HepG2 (cell line): ENCODE data around the gene SAMD8. TPM values are rescaled to one million over a fixed set of nuclear protein-coding genes. Genes with fewer than 3 reads are reported as not detected.

ENCODE experiments used
- CCAR2 ChIP-seq: fragments of 200-400 bp; formaldehyde crosslinking; optimal IDR thresholded peaks from 2 replicates; pipeline ENCODE3; 2018; ENCODE audit warnings: low read depth, mild to moderate bottlenecking, low read length, moderate library complexity
- CHD2 ChIP-seq: IDR thresholded peaks from 2 replicates; pipeline ENCODE4 v1.6.1; 2011; ENCODE audit warnings: low read depth, low read length, improper control_type of control experiment
- ELK4 ChIP-seq: sonication (generic); formaldehyde crosslinking; IDR thresholded peaks from 2 replicates; pipeline ENCODE4 v1.9.0; 2021; ENCODE audit warnings: missing genetic modification reagents, borderline replicate concordance
- ETV5 ChIP-seq: IDR thresholded peaks from 2 replicates; pipeline ENCODE4 v1.6.1; 2018; ENCODE audit warnings: missing biosample characterization, missing genetic modification reagents, inconsistent platforms, borderline replicate concordance
- HIC2 ChIP-seq: sonication (generic); formaldehyde crosslinking; IDR thresholded peaks from 2 replicates; pipeline ENCODE4 v1.9.0; 2022; ENCODE audit warnings: low read depth, missing genetic modification reagents
- HNRNPLL ChIP-seq: fragments of 200-400 bp; formaldehyde crosslinking; IDR thresholded peaks from 2 replicates; pipeline ENCODE4 v1.6.1; 2017; ENCODE audit warnings: mild to moderate bottlenecking, low read depth, low read length; ENCODE audit not compliant: poor library complexity, severe bottlenecking
- MATR3 ChIP-seq: sonication (generic); formaldehyde crosslinking; IDR thresholded peaks from 2 replicates; pipeline ENCODE4 v1.4.0; 2020; ENCODE audit warnings: missing genetic modification reagents
- MLX ChIP-seq: IDR thresholded peaks from 2 replicates; pipeline ENCODE4 v1.6.1; 2016
- NCOA1 ChIP-seq: sonication (generic); formaldehyde crosslinking; IDR thresholded peaks from 2 replicates; pipeline ENCODE4 v1.9.0; 2021; ENCODE audit warnings: missing genetic modification reagents
- RFXAP ChIP-seq: sonication (generic); formaldehyde crosslinking; IDR thresholded peaks from 2 replicates; pipeline ENCODE4 v1.4.0; 2020; ENCODE audit warnings: missing genetic modification reagents, borderline replicate concordance
- RXRB ChIP-seq: IDR thresholded peaks from 2 replicates; pipeline ENCODE4 v1.6.1; 2016; ENCODE audit warnings: borderline replicate concordance, missing genetic modification reagents, missing compliant biosample characterization
- SMYD3 ChIP-seq: sonication (generic); formaldehyde crosslinking; IDR thresholded peaks from 2 replicates; pipeline ENCODE4 v1.8.1; 2023; ENCODE audit warnings: mild to moderate bottlenecking, missing genetic modification reagents
- TIGD3 ChIP-seq: sonication (generic); formaldehyde crosslinking; IDR thresholded peaks from 2 replicates; pipeline ENCODE4 v1.5.1; 2020; ENCODE audit warnings: mild to moderate bottlenecking, missing genetic modification reagents, borderline replicate concordance
- TP53 ChIP-seq: sonication (generic); formaldehyde crosslinking; conservative IDR thresholded peaks from 2 replicates; pipeline ENCODE4 v1.4.0; 2020; ENCODE audit warnings: missing genetic modification reagents
- XBP1 ChIP-seq: sonication (generic); formaldehyde crosslinking; IDR thresholded peaks from 2 replicates; pipeline ENCODE4 v1.5.0; 2020; ENCODE audit warnings: missing genetic modification reagents
- ZBTB25 ChIP-seq: IDR thresholded peaks from 2 replicates; pipeline ENCODE4 v1.6.1; 2018; ENCODE audit warnings: missing genetic modification reagents
- ZBTB8A ChIP-seq: sonication (generic); formaldehyde crosslinking; IDR thresholded peaks from 2 replicates; pipeline ENCODE4 v1.4.0; 2020; ENCODE audit warnings: mild to moderate bottlenecking, low read depth, missing genetic modification reagents, borderline replicate concordance
- ZC3H4 ChIP-seq: sonication (generic); formaldehyde crosslinking; IDR thresholded peaks from 2 replicates; pipeline ENCODE4 v1.4.0; 2020; ENCODE audit warnings: missing genetic modification reagents, borderline replicate concordance
- ZNF326 ChIP-seq: sonication (generic); formaldehyde crosslinking; IDR thresholded peaks from 2 replicates; pipeline ENCODE4 v1.4.0; 2020; ENCODE audit warnings: missing genetic modification reagents, borderline replicate concordance
- ZNF362 ChIP-seq: sonication (generic); formaldehyde crosslinking; IDR thresholded peaks from 2 replicates; pipeline ENCODE4 v1.4.0; 2020; ENCODE audit warnings: missing genetic modification reagents, mild to moderate bottlenecking, borderline replicate concordance
- ZNF414 ChIP-seq: sonication (generic); formaldehyde crosslinking; IDR thresholded peaks from 2 replicates; pipeline ENCODE4 v1.5.0; 2020; ENCODE audit warnings: missing genetic modification reagents
- ZNF761 ChIP-seq: sonication (generic); formaldehyde crosslinking; conservative IDR thresholded peaks from 2 replicates; pipeline ENCODE4 v1.4.0; 2020; ENCODE audit warnings: mild to moderate bottlenecking, missing genetic modification reagents
- ZSCAN30 ChIP-seq: sonication (generic); formaldehyde crosslinking; IDR thresholded peaks from 2 replicates; pipeline ENCODE4 v1.5.0; 2020; ENCODE audit warnings: mild to moderate bottlenecking, missing genetic modification reagents
- polyA plus RNA-seq, 8 experiments: library from polyadenylated mRNA; depleted of rRNA in 3 of 8; stranded (reverse) in 7 of 8; unstranded in 1 of 8; fragments of >200 nt; fragmentation: Illumina TruSeq in 4 of 8; extraction: Trizol in 4 of 8; gene quantifications; 2 replicates each; pipeline versions ENCODE4 v1.2.1 to v1.2.3, GENCODE V29; 2011 to 2016; ENCODE audit warnings: low read depth in 4 of 8, missing spikeins in 1 of 8, mixed read lengths in 1 of 8; ENCODE audit not compliant: insufficient read depth in 1 of 8
- total RNA-seq, 5 experiments: library from RNA; depleted of rRNA; stranded (reverse); fragments of >200 nt; fragmentation: Illumina TruSeq; extraction: Trizol; gene quantifications; 2 replicates each; pipeline ENCODE4 v1.2.3, GENCODE V29; 2016; ENCODE audit warnings: low read depth in 1 of 5

The SAMD8 gene
- total and polyA plus RNA-seq, 2 of the 13 experiments (the other 11 are each of a cell fraction or from before 2014, with no cell fraction given): 10.4 to 13.2 TPM

- TF ChIP-seq MATR3 (CRISPR knock-in tag) (no peak), ZC3H4 (no peak), SMYD3 (CRISPR knock-in tag) (0 out of 2 replicates have a peak, but pooled peaks have one; percentile 23), ZNF326 (no peak), ZNF414 (CRISPR knock-in tag) (no peak), MLX (CRISPR knock-in tag) (no peak), ZBTB8A (CRISPR knock-in tag) (no peak), ZNF761 (CRISPR knock-in tag) (no peak; the same call in 1 of the 2 replicates), XBP1 (no peak), CCAR2 (no peak), ZBTB25 (peak; percentile 100), TP53 (CRISPR knock-in tag) (no peak), RXRB (CRISPR knock-in tag) (no peak), NCOA1 (CRISPR knock-in tag) (no peak), ZSCAN30 (CRISPR knock-in tag) (no peak), TIGD3 (no peak), ELK4 (no peak), RFXAP (CRISPR knock-in tag) (no peak), HNRNPLL (peak; percentile 67), ZNF362 (no peak), ETV5 (CRISPR knock-in tag) (peak; percentile 60), HIC2 (CRISPR knock-in tag) (no peak), CHD2 (peak; percentile 93)
Observed at GRCh38 chr10:75111365-75111906, at the start of gene SAMD8 (continued).
